Cardiac fibroblast (primary cell): ENCODE data around the gene SIRT3.
"Not testable (repeated sequence)": the region's sequence is repeated elsewhere in the genome, so short reads cannot be mapped to it uniquely, and the experiment has no call there.

Experiments
- DNase-seq, 2 donors: peaks; one replicate each; pipeline versions ENCODE4 v3.0.0 to v3.0.0-alpha.2; 2010; ENCODE audit warnings: low read depth in 2 of 2
- H3K4me3 ChIP-seq, 2 donors: replicated peaks in 1 of 2; 1 replicate in 1 of 2; 2 replicates in 1 of 2; pipeline ENCODE4 v1.5.1; 2011; ENCODE audit warnings: low read depth in 2 of 2, low read length in 2 of 2, mild to moderate bottlenecking in 2 of 2, moderate library complexity in 1 of 2
- CTCF ChIP-seq: IDR thresholded peaks from one replicate; pipeline ENCODE4 v1.5.1; 2011; ENCODE audit warnings: low read depth, mild to moderate bottlenecking, low read length, inconsistent platforms

SIRT3 gene

GRCh38 chr11:221998-222789 lies 13.9 kb downstream of the SIRT3 start:
- DNase-seq, result no peak
- TF ChIP-seq CTCF, result no peak
- H3K4me3 ChIP-seq, result no peak overlapping the region

- no peak overlapping the region for H3K4me3 ChIP-seq
- no peak for DNase-seq
- no peak for TF ChIP-seq CTCF
Measured at GRCh38 chr11:221539-221938, 14.6 kb downstream of the SIRT3 start.

GRCh38 chr11:220641-221215 lies 15.4 kb downstream of the SIRT3 start:
- not testable (repeated sequence) for DNase-seq, H3K4me3 ChIP-seq

- no peak overlapping the region for H3K4me3 ChIP-seq
- TF ChIP-seq CTCF, result no peak
- no peak for DNase-seq
Measured at GRCh38 chr11:218815-219593, 17.1 kb downstream of the SIRT3 start.

- TF ChIP-seq CTCF, result no peak
- no peak for DNase-seq
- no peak overlapping the region for H3K4me3 ChIP-seq
Measured at GRCh38 chr11:217704-218103, 18.4 kb downstream of the SIRT3 start.

- TF ChIP-seq CTCF, result no peak
- no peak overlapping the region for H3K4me3 ChIP-seq
- DNase-seq, result no peak
Measured at GRCh38 chr11:216081-216974, 19.8 kb downstream of the SIRT3 start.
